Neural progenitor cell (in vitro differentiated cells): ENCODE data around the gene PLA1A. TPM values are rescaled to one million over a fixed set of nuclear protein-coding genes. Genes with fewer than 3 reads are reported as not detected.
"Not testable (repeated sequence)": the region's sequence is repeated elsewhere in the genome, so short reads cannot be mapped to it uniquely, and the experiment has no call there.

Source experiments
- DNase-seq: peaks from one replicate; pipeline ENCODE4 v3.0.0-alpha.2; 2016; ENCODE audit warnings: low spot score
- H2AFZ ChIP-seq: fragments of 200-600 bp; sonication (generic); replicated peaks from 2 replicates; pipeline ENCODE4 v1.6.1; 2016; ENCODE audit warnings: antibody characterized with exemption
- H3F3A ChIP-seq: fragments of 200-600 bp; sonication (generic); 2 replicates; pipeline ENCODE4 v1.6.1; 2016; ENCODE audit warnings: antibody characterized with exemption, low read depth
- H3K27ac ChIP-seq: fragments of 200-600 bp; sonication (generic); 2 replicates; pipeline ENCODE4 v1.5.1; 2016; ENCODE audit warnings: mild to moderate bottlenecking
- H3K27me3 ChIP-seq: fragments of 200-600 bp; sonication (generic); 2 replicates; pipeline ENCODE4 v1.6.1; 2016; ENCODE audit warnings: mild to moderate bottlenecking, moderate library complexity
- H3K36me3 ChIP-seq: fragments of 200-600 bp; sonication (generic); 2 replicates; pipeline ENCODE4 v1.5.1; 2016
- H3K4me1 ChIP-seq: fragments of 200-600 bp; sonication (generic); 2 replicates; pipeline ENCODE4 v1.6.1; 2016; ENCODE audit warnings: mixed run types
- H3K4me2 ChIP-seq: fragments of 200-600 bp; sonication (generic); 2 replicates; pipeline ENCODE4 v1.6.1; 2016
- H3K4me3 ChIP-seq: fragments of 200-600 bp; sonication (generic); 2 replicates; pipeline ENCODE4 v1.5.1; 2016
- H3K79me2 ChIP-seq: fragments of 200-600 bp; sonication (generic); 2 replicates; pipeline ENCODE4 v1.6.1; 2016; ENCODE audit warnings: low read depth
- H3K9ac ChIP-seq: fragments of 200-600 bp; sonication (generic); 2 replicates; pipeline ENCODE4 v1.6.1; 2016
- H3K9me3 ChIP-seq: fragments of 200-600 bp; sonication (generic); 2 replicates; pipeline ENCODE4 v1.5.1; 2016; ENCODE audit warnings: low read depth
- H4K20me1 ChIP-seq: fragments of 200-600 bp; sonication (generic); 2 replicates; pipeline ENCODE4 v1.6.1; 2016; ENCODE audit warnings: low read depth
- H3K27ac Mint-ChIP-seq: 3 replicates; pipeline ENCODE4 v1.8.0; 2021; ENCODE audit warnings: mixed read lengths
- H3K27me3 Mint-ChIP-seq: 2 replicates; pipeline ENCODE4 v1.8.0; 2022; ENCODE audit warnings: low read depth, mild to moderate bottlenecking, inconsistent platforms, moderate library complexity, mixed read lengths; ENCODE audit not compliant: insufficient read depth
- H3K36me3 Mint-ChIP-seq: 3 replicates; pipeline ENCODE4 v1.8.0; 2021; ENCODE audit warnings: mixed read lengths
- H3K4me1 Mint-ChIP-seq: 3 replicates; pipeline ENCODE4 v1.8.0; 2021; ENCODE audit warnings: mixed read lengths
- H3K4me3 Mint-ChIP-seq: 3 replicates; pipeline ENCODE4 v1.8.0; 2021; ENCODE audit warnings: mild to moderate bottlenecking, moderate library complexity, mixed read lengths
- H3K9me3 Mint-ChIP-seq: 3 replicates; pipeline ENCODE4 v1.8.0; 2020; ENCODE audit warnings: mixed read lengths
- EZH2 ChIP-seq: fragments of 200-600 bp; sonication (generic); IDR thresholded peaks from 2 replicates; pipeline ENCODE4 v1.6.1; 2017; ENCODE audit warnings: antibody characterized with exemption, mild to moderate bottlenecking, moderate library complexity
- EZH2phosphoT487 ChIP-seq: fragments of 200-600 bp; sonication (generic); IDR thresholded peaks from 2 replicates; pipeline ENCODE4 v1.6.1; 2017; ENCODE audit warnings: antibody characterized with exemption
- total RNA-seq: library from RNA; depleted of rRNA; stranded (reverse); fragments of >200 nt; gene quantifications from 2 replicates; pipeline ENCODE4 v1.2.3, GENCODE V29; 2015; ENCODE audit warnings: low replicate concordance
- TF ChIP-seq, protein P1 (sequence below): fragments of 200-600 bp; sonication (generic); IDR thresholded peaks from 2 replicates; pipeline ENCODE4 v1.5.1; 2017; ENCODE audit warnings: antibody characterized with exemption, mild to moderate bottlenecking

PLA1A gene
- total RNA-seq, 1 donor from 2014 or later: not detected

DNA sequence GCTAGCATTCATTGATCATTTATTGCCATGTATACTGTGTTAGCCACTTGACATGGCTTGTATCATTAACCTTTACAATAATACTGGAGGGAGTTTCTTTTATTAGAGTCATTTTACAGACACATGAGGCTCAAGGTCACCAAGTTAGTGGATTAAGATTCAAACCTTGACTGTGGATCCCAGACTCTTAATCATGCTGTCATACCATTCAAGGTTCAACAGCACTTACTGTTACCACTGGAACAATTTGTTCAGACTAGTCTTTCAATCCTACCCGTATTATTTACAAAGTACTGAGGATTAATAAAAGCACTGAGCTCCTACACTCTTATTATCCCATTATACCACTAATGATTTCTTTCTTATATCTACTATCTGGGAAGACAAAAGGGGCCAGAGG is 78.3 kb downstream of the PLA1A start:
- H3K4me3 Mint-ChIP-seq: peak overlapping the region; percentile 96
- Histone ChIP-seq H3K27ac (no peak overlapping the region), H3K36me3 (peaks cover 16% of the 10 kb centered on the region), H3K27me3 (no peaks in the 10 kb centered on the region), H3K9ac (peak overlapping the region; percentile 37), H3K79me2 (peaks cover 20% of the 10 kb centered on the region), H2AFZ (no peak overlapping the region), H3K9me3 (no peaks in the 10 kb centered on the region), H3K4me1 (peaks cover 10% of the 10 kb centered on the region), H4K20me1 (no peaks in the 10 kb centered on the region), H3F3A (no peaks in the 10 kb centered on the region), H3K4me3 (peak overlapping the region; percentile 80), H3K4me2 (peak overlapping the region; percentile 92)
- peaks cover 2% of the 10 kb centered on the region for H3K27me3 Mint-ChIP-seq
- no peak overlapping the region for H3K27ac Mint-ChIP-seq
- H3K36me3 Mint-ChIP-seq: peaks cover 9% of the 10 kb centered on the region
- TF ChIP-seq EZH2: no peak
- TF ChIP-seq EZH2phosphoT487: no peak
- TF ChIP-seq, protein P1, sequence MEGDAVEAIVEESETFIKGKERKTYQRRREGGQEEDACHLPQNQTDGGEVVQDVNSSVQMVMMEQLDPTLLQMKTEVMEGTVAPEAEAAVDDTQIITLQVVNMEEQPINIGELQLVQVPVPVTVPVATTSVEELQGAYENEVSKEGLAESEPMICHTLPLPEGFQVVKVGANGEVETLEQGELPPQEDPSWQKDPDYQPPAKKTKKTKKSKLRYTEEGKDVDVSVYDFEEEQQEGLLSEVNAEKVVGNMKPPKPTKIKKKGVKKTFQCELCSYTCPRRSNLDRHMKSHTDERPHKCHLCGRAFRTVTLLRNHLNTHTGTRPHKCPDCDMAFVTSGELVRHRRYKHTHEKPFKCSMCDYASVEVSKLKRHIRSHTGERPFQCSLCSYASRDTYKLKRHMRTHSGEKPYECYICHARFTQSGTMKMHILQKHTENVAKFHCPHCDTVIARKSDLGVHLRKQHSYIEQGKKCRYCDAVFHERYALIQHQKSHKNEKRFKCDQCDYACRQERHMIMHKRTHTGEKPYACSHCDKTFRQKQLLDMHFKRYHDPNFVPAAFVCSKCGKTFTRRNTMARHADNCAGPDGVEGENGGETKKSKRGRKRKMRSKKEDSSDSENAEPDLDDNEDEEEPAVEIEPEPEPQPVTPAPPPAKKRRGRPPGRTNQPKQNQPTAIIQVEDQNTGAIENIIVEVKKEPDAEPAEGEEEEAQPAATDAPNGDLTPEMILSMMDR: no peak
- DNase-seq: no peak
- H3K9me3 Mint-ChIP-seq: no peaks in the 10 kb centered on the region
- H3K4me1 Mint-ChIP-seq: peaks cover 21% of the 10 kb centered on the region

DNA sequence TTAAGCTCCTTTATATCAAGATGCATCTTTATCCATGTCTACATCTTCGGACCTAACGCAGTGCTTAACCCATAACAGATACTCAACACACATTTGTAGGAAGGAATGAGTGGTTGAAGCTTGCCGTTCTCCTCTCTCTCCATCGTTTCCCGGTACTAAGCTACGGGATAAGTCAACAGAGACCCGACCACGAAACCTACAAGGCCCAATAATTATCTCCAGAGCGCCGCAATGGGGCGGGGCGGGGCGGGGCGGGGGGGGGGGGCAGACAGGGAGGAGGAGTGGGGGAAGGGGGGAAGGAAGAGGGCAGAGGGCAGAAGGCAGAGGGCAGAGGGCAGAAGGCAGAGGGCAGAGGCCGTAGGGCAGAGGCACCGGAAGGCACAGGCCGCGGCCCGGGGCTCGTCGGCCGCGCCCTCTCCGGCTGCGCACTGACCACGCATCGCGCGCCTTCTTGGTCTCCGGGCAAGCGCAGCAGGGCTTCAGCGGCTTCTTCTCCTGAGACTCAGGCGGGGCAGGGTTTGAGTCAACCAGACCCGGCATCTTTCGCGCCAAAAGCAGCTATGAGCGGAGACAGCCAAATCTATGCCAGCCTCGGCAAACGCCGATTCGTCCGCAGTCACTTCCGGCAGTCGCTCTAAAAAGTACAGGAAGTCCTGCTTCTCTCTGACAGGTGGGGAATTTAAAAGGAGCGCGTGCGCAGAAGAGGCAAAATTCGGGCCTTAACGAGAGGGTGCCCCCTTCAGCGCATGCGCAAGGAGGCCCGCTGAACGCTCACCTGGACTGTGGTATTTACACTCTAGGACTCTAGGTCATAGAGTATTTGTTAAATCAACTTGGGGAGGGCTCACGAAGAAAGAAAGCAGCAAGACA is 79.3 kb downstream of the PLA1A start, which contains the start of gene COX17:
Gene COX17 (minus strand): TSS at position 636 of the 870 bp plus-strand sequence. CDS start 96 bp downstream, at position 540.
- no peaks in the 10 kb centered on the region for H4K20me1 ChIP-seq
- no peaks in the 10 kb centered on the region for H3K27me3 ChIP-seq
- Mint-ChIP-seq H3K27ac (peak within 1 kb of the TSS; percentile 70), H3K4me3 (peak within 1 kb of the TSS; percentile 96), H3K36me3 (peaks cover 8% of the 10 kb centered on the region), H3K4me1 (peaks cover 21% of the 10 kb centered on the region), H3K9me3 (no peaks in the 10 kb centered on the region), H3K27me3 (peaks cover 5% of the 10 kb centered on the region)
- peaks cover 20% of the 10 kb centered on the region for H3K79me2 ChIP-seq
- H3K36me3 ChIP-seq: peaks cover 14% of the 10 kb centered on the region
- TF ChIP-seq, protein P1: no peak
- TF ChIP-seq EZH2phosphoT487: no peak
- TF ChIP-seq EZH2: no peak
- peaks cover 10% of the 10 kb centered on the region for H3K4me1 ChIP-seq
- no peaks in the 10 kb centered on the region for H3F3A ChIP-seq
- peak within 1 kb of the TSS; percentile 92 for H3K4me2 ChIP-seq
- peak within 1 kb of the TSS; percentile 80 for H3K4me3 ChIP-seq
- peak within 1 kb of the TSS; percentile 90 for H2AFZ ChIP-seq
- H3K9ac ChIP-seq: peak within 1 kb of the TSS; percentile 37
- peak within 1 kb of the TSS; percentile 38 for H3K27ac ChIP-seq
- no peaks in the 10 kb centered on the region for H3K9me3 ChIP-seq
- peak; percentile 93 for DNase-seq

DNA sequence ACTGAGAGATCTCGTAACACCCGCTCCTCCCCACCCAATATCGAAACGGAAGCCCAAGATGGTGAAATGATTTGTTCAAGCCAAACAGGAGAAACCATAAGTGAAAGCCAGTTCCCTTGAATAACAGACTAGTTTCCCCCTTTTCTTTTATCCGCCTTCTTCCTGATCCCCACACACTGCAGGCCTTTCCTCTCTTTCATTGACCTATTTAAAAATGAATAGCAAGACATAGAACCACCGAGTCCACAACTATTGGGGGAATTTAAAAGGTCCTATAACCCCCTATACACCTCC is 79.9 kb downstream of the PLA1A start:
- peaks cover 20% of the 10 kb centered on the region for H3K79me2 ChIP-seq
- Mint-ChIP-seq H3K36me3 (peaks cover 6% of the 10 kb centered on the region), H3K4me3 (peak overlapping the region; percentile 96)

DNA sequence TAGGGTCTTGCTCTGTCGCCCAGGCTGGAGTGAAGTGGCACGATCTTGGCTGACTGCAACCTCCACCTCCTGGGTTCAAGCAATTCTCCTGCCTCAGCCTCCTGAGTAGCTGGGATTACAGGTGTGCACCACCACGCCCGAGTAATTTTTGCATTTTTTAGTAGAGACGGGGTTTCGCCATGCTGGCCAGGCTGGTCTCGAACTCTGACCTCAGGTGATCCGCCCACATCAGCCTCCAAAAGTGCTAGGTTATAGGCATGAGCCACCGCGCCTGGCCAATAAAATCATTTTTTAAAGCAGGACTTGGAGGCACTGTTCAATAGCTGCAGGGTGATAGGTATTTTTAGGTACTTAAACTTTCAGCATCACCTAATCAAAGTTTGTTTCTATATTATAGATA is 80.5 kb downstream of the PLA1A start:
- H4K20me1 ChIP-seq, DNase-seq, H3K27ac Mint-ChIP-seq, H3K4me2 ChIP-seq, H3K27me3 Mint-ChIP-seq, H3K4me3 ChIP-seq, H3K36me3 Mint-ChIP-seq, H3K9ac ChIP-seq, H3K27ac ChIP-seq, H3K9me3 ChIP-seq, H3K9me3 Mint-ChIP-seq, H3K27me3 ChIP-seq, H3F3A ChIP-seq, H2AFZ ChIP-seq, H3K4me3 Mint-ChIP-seq, H3K36me3 ChIP-seq: not testable (repeated sequence)
- peaks cover 20% of the 10 kb centered on the region for H3K79me2 ChIP-seq
- peaks cover 21% of the 10 kb centered on the region for H3K4me1 Mint-ChIP-seq
- peaks cover 10% of the 10 kb centered on the region for H3K4me1 ChIP-seq

More for the DNA sequence above, 79.9 kb downstream of the PLA1A start:
- H3K27ac ChIP-seq: no peak overlapping the region
- DNase-seq: no peak
- Mint-ChIP-seq H3K4me1 (peaks cover 21% of the 10 kb centered on the region), H3K9me3 (no peaks in the 10 kb centered on the region), H3K27me3 (peaks cover 5% of the 10 kb centered on the region), H3K27ac (peak overlapping the region; percentile 70)
- TF ChIP-seq EZH2: no peak
- no peak for TF ChIP-seq EZH2phosphoT487
- TF ChIP-seq, protein P1: no peak
- peak overlapping the region; percentile 90 for H2AFZ ChIP-seq
- H3K4me3 ChIP-seq: peak overlapping the region; percentile 80
- no peaks in the 10 kb centered on the region for H3F3A ChIP-seq
- no peaks in the 10 kb centered on the region for H3K9me3 ChIP-seq
- H3K27me3 ChIP-seq: no peaks in the 10 kb centered on the region
- H3K9ac ChIP-seq: no peak overlapping the region
- peaks cover 8% of the 10 kb centered on the region for H3K36me3 ChIP-seq
- peaks cover 10% of the 10 kb centered on the region for H3K4me1 ChIP-seq
- H4K20me1 ChIP-seq: no peaks in the 10 kb centered on the region
- peak overlapping the region; percentile 92 for H3K4me2 ChIP-seq
